ENCODE results near the gene PTPN6.
"Not testable (repeated sequence)": the region's sequence is repeated elsewhere in the genome, so short reads cannot be mapped to it uniquely, and the experiment has no call there.

Gene PTPN6

GRCh38 chr12:6950811-6951540, at the start of gene PTPN6:
Gene PTPN6 (plus strand): TSS chr12:6951356. CDS start chr12:6951513, 157 bp downstream.
- no peak for FAIRE-seq

GRCh38 chr12:6902448-6902847, 48.7 kb upstream of the PTPN6 start:
- FAIRE-seq, result no peak

GRCh38 chr12:6903722-6904121, 47.4 kb upstream of the PTPN6 start:
- no peak for FAIRE-seq

- FAIRE-seq, result peak; percentile 97
These were observed 46.6 kb upstream of the PTPN6 start, which contains the start of gene LRRC23 for GRCh38 chr12:6904280-6905276. Gene LRRC23 (plus strand): TSS chr12:6904822. CDS start chr12:6905634, 812 bp downstream.

- no peak for FAIRE-seq
These were observed 45.6 kb upstream of the PTPN6 start for GRCh38 chr12:6905414-6906040.

GRCh38 chr12:6908141-6908540, 43.0 kb upstream of the PTPN6 start:
- FAIRE-seq, result not testable (repeated sequence)

- FAIRE-seq, result no peak
These were observed 41.6 kb upstream of the PTPN6 start for GRCh38 chr12:6909421-6910145.

- no peak for FAIRE-seq
These were observed 38.8 kb upstream of the PTPN6 start for GRCh38 chr12:6912164-6912935.

GRCh38 chr12:6914246-6914946, 36.8 kb upstream of the PTPN6 start, which contains the start of gene ENO2:
Gene ENO2 (plus strand): TSS chr12:6914580. CDS start chr12:6915833, 1,253 bp downstream.
- no peak for FAIRE-seq

GRCh38 chr12:6914947-6915788, 36.0 kb upstream of the PTPN6 start:
- FAIRE-seq, result no peak

GRCh38 chr12:6915789-6916285, 35.3 kb upstream of the PTPN6 start:
- FAIRE-seq, result no peak

- no peak for FAIRE-seq
These were observed 34.5 kb upstream of the PTPN6 start for GRCh38 chr12:6916426-6917200.

- no peak for FAIRE-seq
These were observed 33.5 kb upstream of the PTPN6 start for GRCh38 chr12:6917491-6918231.

- FAIRE-seq, result no peak
These were observed 31.6 kb upstream of the PTPN6 start for GRCh38 chr12:6919588-6919987.

GRCh38 chr12:6921539-6921938, 29.6 kb upstream of the PTPN6 start:
- no peak for FAIRE-seq

GRCh38 chr12:6921996-6922946, 28.9 kb upstream of the PTPN6 start:
- FAIRE-seq, result no peak
